ENCODE data around the gene TFPT.

The TFPT gene

DNA sequence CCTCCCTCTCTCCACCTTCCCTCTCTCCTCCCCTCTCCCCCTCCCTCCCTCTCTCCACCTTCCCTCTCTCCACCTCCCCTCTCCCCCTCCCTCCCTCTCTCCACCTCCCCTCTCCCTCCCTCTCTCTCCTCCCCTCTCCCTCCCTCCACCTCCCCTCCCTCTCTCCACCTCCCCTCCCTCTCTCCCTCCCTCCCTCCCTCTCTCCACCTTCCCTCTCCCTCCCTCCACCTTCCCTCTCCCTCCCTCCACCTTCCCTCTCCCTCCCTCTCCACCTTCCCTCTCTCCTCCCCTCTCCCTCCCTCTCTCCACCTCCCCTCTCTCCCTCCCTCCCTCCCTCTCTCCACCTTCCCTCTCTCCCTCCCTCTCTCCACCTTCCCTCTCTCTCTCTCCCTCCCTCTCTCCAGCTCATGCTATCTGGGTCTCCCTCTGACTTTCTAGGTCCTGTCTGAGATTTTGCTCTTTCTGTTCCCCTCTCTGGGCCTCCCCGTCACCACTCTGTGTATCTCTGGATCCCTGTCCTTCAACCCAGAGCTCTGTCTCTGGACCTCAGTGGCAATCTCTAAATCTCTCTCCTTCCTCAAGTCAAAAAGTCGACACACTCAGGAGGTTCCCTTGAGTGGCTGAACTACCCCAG is 18.6 kb upstream of the TFPT start:
- Histone ChIP-seq H3K9ac (ENCODE audit: low read length) (no peak overlapping the region), H3K9me2 (replicated peaks; ENCODE audit: insufficient read depth, low read length) (no peaks in the 10 kb centered on the region), H3K27me3 (replicated peaks; ENCODE audit: insufficient read depth, low read length) (no peaks in the 10 kb centered on the region), H3F3A (ENCODE audit: insufficient read depth, low read length) (no peaks in the 10 kb centered on the region), H3K36me3 (replicated peaks; ENCODE audit: insufficient read depth, low read length) (no peaks in the 10 kb centered on the region), H3K9me3 (replicated peaks; ENCODE audit: insufficient read depth, low read length) (no peaks in the 10 kb centered on the region), H3K4me1 (ENCODE audit: low read length) (peaks cover 9% of the 10 kb centered on the region), H2AFZ (ENCODE audit: low read length) (no peak overlapping the region), H3K4me3 (ENCODE audit: low read length) (no peak overlapping the region), H3K27ac (ENCODE audit: low read length) (no peak overlapping the region), H3K79me2 (ENCODE audit: low read length) (peaks cover 15% of the 10 kb centered on the region), H4K20me1 (ENCODE audit: insufficient read depth, low read length) (no peaks in the 10 kb centered on the region), H3K4me2 (ENCODE audit: low read depth, low read length) (no peak overlapping the region)
- DNase-seq: no peak
- TF ChIP-seq EZH2 (optimal IDR thresholded peaks at IDR 0.05; ENCODE audit: low read depth, low read length) (no peak), EZH2phosphoT487 (IDR thresholded peaks at IDR 0.05; ENCODE audit: low read length) (no peak)
- TF ChIP-seq, protein P1, sequence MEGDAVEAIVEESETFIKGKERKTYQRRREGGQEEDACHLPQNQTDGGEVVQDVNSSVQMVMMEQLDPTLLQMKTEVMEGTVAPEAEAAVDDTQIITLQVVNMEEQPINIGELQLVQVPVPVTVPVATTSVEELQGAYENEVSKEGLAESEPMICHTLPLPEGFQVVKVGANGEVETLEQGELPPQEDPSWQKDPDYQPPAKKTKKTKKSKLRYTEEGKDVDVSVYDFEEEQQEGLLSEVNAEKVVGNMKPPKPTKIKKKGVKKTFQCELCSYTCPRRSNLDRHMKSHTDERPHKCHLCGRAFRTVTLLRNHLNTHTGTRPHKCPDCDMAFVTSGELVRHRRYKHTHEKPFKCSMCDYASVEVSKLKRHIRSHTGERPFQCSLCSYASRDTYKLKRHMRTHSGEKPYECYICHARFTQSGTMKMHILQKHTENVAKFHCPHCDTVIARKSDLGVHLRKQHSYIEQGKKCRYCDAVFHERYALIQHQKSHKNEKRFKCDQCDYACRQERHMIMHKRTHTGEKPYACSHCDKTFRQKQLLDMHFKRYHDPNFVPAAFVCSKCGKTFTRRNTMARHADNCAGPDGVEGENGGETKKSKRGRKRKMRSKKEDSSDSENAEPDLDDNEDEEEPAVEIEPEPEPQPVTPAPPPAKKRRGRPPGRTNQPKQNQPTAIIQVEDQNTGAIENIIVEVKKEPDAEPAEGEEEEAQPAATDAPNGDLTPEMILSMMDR (IDR thresholded peaks at IDR 0.05; ENCODE audit: low read length): no peak

DNA sequence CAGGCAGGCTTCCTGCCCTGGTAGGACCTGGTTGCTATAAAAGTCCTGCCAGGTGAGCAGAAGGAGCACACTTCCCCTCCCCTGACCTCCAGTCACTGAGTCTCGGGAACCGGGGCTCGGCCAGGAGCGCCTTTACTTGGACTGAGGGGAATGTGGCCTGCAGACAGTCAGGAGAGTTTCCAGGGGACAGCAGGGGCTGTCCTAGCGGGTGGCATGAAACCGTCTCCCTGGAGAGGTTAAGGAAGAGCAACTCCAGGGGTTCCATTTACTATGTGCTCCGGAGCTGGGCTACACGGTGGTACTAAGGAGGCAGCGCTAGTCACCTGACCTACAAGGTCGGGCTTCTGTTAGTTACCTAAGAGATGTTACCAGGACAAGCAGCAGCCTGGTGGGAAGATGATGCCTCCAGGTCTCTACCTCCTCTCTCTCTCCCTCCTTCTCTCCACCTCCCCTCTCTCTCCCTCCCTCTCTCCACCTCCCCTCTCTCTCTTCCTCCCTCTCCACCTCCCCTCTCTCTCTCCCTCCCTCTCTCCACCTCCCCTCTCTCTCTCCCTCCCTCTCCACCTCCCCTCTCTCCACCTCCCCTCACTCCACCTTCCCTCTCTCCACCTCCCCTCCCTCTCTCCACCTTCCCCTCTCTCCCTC is 18.0 kb upstream of the TFPT start:
- no peaks in the 10 kb centered on the region for H3F3A ChIP-seq (ENCODE audit: insufficient read depth, low read length)
- no peaks in the 10 kb centered on the region for H3K27me3 ChIP-seq (replicated peaks; ENCODE audit: insufficient read depth, low read length)
- no peaks in the 10 kb centered on the region for H3K36me3 ChIP-seq (replicated peaks; ENCODE audit: insufficient read depth, low read length)
- no peak overlapping the region for H3K4me2 ChIP-seq (ENCODE audit: low read depth, low read length)
- peaks cover 4% of the 10 kb centered on the region; the same call in 1 of the 2 replicates for H3K4me1 ChIP-seq (ENCODE audit: low read length)
- H3K79me2 ChIP-seq (ENCODE audit: low read length): peaks cover 8% of the 10 kb centered on the region
- H2AFZ ChIP-seq (ENCODE audit: low read length): no peak overlapping the region
- no peak overlapping the region for H3K27ac ChIP-seq (ENCODE audit: low read length)
- no peaks in the 10 kb centered on the region for H3K9me3 ChIP-seq (replicated peaks; ENCODE audit: insufficient read depth, low read length)
- H3K9ac ChIP-seq (ENCODE audit: low read length): no peak overlapping the region
- peak; percentile 38 for DNase-seq
- H3K9me2 ChIP-seq (replicated peaks; ENCODE audit: insufficient read depth, low read length): no peaks in the 10 kb centered on the region
- TF ChIP-seq, protein P1 (IDR thresholded peaks at IDR 0.05; ENCODE audit: low read length): no peak
- TF ChIP-seq EZH2 (optimal IDR thresholded peaks at IDR 0.05; ENCODE audit: low read depth, low read length) (no peak), EZH2phosphoT487 (IDR thresholded peaks at IDR 0.05; ENCODE audit: low read length) (no peak)
- H3K4me3 ChIP-seq (ENCODE audit: low read length): no peak overlapping the region
- no peaks in the 10 kb centered on the region for H4K20me1 ChIP-seq (ENCODE audit: insufficient read depth, low read length)

DNA sequence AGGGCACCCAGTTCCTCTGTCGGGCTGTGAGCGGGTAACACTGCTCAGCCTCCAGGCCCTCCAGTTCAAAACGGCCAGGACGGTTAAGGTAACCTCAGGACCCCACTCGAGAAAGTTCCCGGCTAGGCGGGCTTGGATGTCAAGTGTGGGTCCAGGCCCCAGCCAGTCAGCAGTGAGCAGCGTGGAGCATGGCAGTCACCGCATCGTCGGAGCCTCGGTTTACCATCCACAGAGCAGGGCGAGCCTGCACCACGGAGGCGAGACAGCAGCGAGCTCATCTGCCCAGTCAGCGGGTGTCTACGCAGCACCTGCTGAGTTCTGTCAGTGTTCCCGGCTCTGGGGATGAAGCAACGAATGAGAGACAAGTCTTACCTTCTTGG is 14.2 kb upstream of the TFPT start:
- H3F3A ChIP-seq (ENCODE audit: insufficient read depth, low read length): no peaks in the 10 kb centered on the region
- TF ChIP-seq, protein P1 (IDR thresholded peaks at IDR 0.05; ENCODE audit: low read length): no peak
- TF ChIP-seq EZH2 (optimal IDR thresholded peaks at IDR 0.05; ENCODE audit: low read depth, low read length): no peak
- TF ChIP-seq EZH2phosphoT487 (IDR thresholded peaks at IDR 0.05; ENCODE audit: low read length): no peak

More for the DNA sequence above, 14.2 kb upstream of the TFPT start:
- Histone ChIP-seq H3K4me2 (ENCODE audit: low read depth, low read length) (no peak overlapping the region), H3K79me2 (ENCODE audit: low read length) (no peaks in the 10 kb centered on the region), H3K27ac (ENCODE audit: low read length) (no peak overlapping the region), H3K27me3 (replicated peaks; ENCODE audit: insufficient read depth, low read length) (no peaks in the 10 kb centered on the region), H3K9me3 (replicated peaks; ENCODE audit: insufficient read depth, low read length) (no peaks in the 10 kb centered on the region), H3K36me3 (replicated peaks; ENCODE audit: insufficient read depth, low read length) (no peaks in the 10 kb centered on the region), H3K9me2 (replicated peaks; ENCODE audit: insufficient read depth, low read length) (no peaks in the 10 kb centered on the region), H4K20me1 (ENCODE audit: insufficient read depth, low read length) (no peaks in the 10 kb centered on the region), H3K4me3 (ENCODE audit: low read length) (no peak overlapping the region), H3K4me1 (ENCODE audit: low read length) (no peaks in the 10 kb centered on the region), H3K9ac (ENCODE audit: low read length) (no peak overlapping the region), H2AFZ (ENCODE audit: low read length) (no peak overlapping the region)
- DNase-seq: no peak
